ENCODE data around the gene ZBTB16.

Gene ZBTB16

DNA sequence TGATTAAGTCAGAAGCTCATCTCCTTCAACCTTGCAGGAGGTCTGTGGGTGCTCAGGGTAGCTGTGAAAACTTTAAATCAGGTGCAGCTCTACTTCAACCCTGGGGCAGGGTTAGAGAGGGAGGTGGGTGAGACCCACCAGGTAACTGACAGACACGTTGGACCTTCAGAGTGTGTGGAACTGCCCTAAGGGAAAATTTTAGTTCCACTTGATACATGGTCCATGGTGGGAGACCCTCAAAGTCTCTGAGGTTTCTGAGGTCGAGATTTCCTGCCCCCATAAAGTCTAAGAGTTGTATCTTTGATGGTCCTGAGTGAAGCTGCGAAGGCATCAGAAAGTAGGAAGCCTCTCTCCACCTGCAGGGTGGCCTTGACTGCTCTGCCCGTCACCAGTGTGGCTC is 212.8 kb downstream of the ZBTB16 start:
- no peak for DNase-seq

GRCh38 chr11:114273071-114273470 is 213.6 kb downstream of the ZBTB16 start:
- DNase-seq: no peak

DNA sequence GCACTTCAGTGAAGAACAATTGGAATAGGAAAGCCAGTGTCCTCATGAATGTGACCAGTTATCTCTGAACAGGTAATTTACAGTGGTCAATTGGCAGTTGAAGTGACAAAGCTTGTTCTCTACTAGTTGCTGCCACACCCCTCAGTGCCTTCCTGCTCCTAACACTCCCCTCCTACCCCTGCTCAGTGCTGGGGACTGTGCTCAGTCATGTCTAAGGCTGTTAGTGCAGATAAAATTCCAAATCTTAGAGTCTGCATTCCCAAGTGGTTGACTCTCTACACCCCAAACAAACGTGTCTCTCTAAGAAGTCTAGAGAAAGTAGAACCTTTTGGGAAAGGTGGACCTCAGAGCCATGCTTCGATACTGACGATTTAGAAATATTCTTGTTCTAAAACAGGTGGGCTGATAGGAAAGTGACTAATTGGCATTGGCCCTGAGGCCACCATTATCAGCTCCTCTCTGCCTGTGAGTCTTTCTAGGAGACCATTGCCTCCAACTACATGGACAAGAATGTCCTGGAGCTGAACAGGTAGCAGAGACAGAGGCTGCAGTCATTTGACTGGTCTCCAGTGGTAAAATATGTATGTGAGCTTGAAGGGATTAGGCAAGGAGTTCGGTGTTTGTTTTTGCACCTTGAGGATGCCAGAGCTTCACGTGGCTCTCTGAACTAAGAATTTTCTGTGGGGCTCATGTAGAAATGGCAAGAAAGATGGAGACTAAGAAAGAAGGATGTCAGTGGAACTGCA is 214.6 kb downstream of the ZBTB16 start:
- DNase-seq: no peak

- no peak for DNase-seq
Observed at GRCh38 chr11:114274637-114275036, 215.1 kb downstream of the ZBTB16 start.

DNA sequence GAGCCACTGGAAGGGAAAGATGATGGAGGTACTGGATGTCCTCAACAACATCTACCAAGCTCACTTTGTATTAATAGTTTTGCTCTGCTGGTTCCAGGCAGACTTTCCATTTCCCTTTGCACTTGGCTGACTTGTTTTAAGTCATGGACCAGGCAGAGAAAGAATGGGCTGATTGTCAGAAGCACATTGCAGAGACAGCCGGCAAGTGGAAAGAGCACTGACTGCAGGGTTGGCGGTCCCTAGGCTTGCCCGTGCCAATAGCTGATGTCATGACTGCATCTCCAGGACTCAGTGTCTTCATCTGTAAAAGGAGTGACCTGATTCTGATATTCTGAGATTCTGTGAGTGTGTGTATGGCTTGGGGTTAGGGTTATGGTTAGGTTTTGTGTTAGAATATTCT is 215.8 kb downstream of the ZBTB16 start:
- DNase-seq: no peak

DNA sequence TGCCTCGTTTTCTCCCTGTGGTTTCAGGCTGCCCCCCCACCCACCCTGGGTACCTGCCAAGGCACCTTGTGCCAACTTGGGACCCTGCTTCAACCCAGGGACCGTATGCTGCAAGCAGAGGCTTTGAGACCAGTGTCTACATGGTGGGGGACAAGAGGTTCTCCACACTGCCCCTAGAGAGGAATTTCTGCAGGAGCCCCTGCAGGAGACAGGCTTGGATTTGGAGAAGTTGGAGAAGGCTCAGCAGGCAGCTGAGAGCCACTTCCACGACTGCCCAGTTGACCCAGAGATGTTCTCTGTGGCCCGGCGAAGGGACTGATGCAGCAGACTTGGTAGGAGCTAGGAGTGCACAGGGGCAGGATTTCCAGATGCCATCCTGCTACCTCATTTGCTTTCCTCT is 216.6 kb downstream of the ZBTB16 start:
- no peak for DNase-seq

DNA sequence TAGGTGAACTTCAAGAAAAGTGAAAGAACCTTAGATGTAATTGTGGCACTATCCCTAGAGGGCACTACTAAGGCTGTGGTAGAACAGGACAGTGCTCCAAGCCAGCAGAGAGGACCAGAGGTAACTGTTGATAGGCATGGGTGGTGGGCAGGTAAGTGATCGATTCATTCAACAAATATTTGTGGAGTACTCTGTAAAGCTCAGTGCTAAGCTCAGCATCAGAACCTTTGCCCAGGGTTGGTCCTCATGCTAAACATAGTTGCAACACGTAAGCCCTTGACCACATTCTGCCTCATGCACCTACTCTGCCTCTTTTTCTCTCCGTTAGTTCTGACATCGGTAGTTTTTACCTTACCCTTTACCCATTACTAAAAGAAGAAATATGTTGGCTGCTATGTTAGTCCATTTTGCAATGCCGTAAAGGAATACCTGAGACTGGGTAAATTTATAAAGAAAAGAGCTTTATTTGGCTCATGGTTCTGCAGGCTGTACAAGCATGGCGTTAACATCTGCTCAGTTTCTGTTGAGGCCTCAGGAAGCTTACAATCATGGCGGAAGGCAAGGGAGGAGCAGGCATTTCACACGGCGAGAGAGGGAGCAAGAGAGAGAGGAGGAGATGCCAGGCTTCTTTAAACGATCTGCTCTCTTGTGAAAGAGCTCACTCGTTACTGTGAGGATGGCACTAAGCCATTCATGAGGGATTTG is 218.3 kb downstream of the ZBTB16 start:
- DNase-seq: no peak

GRCh38 chr11:114278342-114279065 is 219.0 kb downstream of the ZBTB16 start:
- no peak for DNase-seq

GRCh38 chr11:114279792-114280546 is 220.5 kb downstream of the ZBTB16 start:
- DNase-seq: no peak

DNA sequence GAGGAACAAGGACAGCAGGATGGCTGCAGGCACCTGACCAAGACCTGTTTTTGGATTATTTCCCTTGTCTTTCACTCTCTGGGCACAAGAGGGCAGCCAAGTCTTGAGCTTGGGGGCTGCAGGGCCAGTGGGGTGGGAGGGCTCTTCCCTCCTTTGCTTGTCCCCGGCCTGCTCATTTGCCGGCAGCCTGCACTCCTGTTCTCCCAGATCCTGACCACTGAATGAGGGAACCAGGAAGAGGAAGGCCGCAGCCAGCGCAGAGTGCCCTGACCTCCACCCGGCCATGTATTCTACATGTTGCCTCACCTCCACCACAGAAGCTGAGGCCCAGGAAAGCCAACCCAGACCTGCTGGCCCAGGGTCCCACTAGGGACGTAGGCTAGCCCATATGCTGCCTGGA is 221.2 kb downstream of the ZBTB16 start:
- peak; percentile 30 for DNase-seq

GRCh38 chr11:114281388-114281956 is 222.0 kb downstream of the ZBTB16 start:
- DNase-seq: no peak

DNA sequence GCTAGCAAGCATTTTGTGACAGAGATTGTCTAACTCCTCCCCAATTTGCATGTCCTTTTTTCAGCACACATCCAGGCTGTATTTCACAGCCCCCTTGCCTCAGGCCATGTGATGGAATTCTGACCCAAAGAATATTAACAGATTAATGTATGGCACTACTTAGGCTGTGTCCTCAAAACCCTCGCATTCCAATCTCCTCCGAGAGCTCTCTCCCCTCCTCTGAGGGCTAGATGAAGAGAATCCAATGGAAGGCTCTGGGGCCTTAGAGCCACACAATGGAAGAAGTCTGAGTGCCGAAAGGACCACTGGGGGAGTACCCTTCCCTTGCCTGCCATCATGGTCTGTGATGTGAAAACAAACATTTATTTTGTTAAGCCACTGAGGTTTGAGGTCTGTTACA is 223.0 kb downstream of the ZBTB16 start:
- no peak for DNase-seq

- DNase-seq: no peak
Observed at GRCh38 chr11:114283422-114283821, 223.9 kb downstream of the ZBTB16 start.

DNA sequence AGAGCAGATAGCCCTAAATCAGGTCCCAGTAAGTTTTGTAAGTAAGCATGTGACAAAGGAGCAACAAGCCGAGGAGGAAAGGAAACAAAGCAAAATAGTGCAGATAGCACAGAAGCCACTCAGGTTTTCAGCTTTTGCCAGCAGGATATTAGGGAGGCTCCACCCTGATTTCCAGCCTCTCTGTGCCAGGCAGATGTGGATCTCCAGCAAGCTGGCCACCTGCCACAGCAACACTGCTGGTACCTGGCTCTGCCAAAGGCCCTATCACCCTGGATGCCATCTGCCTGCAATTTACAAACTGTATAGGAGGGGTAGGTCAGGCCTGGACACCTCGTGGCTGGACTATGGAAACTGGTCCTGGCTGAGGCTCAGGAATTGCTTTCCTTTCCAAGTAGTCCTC is 224.5 kb downstream of the ZBTB16 start:
- no peak for DNase-seq

DNA sequence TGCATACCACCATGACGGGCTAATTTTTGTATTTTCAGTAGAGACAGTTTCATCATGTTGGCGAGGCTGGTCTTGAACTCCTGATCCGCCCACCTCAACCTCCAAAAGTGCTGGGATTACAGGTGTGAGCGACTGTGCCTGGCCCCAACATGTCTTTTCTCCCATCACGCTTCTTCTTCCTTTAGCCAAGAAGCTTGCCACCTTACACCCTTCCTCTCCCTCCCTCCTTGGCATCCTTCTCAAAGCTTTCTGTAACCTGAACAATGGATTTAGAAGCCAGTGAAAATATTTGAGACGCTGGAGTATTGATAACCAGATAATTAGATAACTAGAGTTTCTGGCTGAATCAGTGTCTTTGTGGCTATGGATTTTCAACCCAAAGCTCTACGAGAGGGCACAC is 225.4 kb downstream of the ZBTB16 start:
- DNase-seq: no peak

GRCh38 chr11:114285599-114285998 is 226.1 kb downstream of the ZBTB16 start:
- no peak for DNase-seq

DNA sequence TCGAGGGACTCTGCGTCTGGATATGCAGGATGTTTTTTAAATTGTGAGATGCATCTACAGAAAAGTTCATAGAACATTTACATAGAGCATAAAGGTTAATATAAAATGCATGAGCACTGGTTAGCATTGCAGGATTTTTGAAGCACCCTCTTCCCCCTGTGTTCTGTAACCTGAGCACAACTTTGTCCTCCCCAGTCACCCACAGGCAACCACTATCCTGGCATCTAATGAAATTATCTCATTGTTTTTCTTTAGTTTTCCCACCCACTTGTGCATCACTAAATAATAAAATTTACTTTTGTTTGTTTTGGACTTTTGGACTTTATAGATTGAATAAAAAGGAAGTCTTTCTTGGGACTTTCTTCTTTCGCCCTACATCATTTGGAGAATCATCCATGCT is 226.7 kb downstream of the ZBTB16 start:
- DNase-seq: no peak

DNA sequence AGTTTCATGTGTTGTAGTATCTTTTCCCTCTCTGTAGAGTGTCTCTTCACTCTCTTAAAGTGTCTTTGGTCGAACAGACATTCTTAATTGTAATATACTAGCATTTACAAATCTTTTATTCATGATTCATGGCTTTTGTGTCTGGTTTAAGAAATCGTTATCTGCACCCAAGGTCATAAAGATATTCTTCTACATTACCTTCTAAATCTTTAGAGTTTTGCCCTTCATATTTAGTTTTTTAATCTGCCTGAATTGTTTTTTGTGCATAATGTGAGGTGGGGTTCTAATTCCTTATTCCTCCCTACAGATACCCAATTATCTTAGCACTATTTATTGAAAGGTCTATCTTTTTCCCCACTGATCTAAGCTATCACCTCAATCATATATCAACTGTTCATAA is 227.6 kb downstream of the ZBTB16 start:
- no peak for DNase-seq

DNA sequence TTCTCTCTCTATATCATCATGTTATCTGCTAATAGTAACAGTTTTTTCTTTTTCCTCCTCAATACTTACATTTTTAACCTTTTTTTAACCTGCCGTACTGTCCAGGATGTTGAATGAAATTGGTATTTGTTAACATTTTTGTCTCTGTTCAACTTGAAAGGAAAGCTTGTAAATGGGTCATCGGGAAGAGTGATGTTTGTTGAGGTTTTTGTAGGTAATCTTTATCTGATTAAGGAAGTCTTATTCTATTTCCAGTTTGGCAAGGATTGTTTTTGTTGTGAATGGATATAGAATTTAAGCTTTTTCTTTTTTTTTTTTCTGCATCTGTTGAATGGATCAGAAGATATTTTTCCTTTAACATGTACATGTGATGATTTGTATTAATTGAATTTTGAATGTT is 228.6 kb downstream of the ZBTB16 start:
- DNase-seq: no peak

DNA sequence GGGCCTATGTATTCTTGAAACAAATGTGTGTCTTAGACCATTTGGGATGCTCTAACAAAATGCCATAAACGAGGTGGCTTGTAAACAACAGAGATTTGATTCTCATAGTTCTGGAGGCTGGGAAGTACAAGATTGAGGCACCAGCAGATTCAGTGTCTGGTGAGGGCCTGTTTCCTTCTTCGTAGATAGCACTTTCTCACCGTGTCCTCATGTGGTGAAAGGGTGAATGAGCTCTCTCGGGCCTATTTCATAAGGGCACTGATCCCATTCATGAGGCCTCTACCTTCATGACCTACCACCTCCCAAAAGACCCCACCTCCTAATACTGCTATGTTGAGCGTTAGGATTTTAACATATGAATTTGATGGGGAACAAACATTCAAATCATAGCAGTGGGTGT is 230.3 kb downstream of the ZBTB16 start:
- DNase-seq: no peak

GRCh38 chr11:114290503-114291235 is 231.2 kb downstream of the ZBTB16 start:
- no peak for DNase-seq

DNA sequence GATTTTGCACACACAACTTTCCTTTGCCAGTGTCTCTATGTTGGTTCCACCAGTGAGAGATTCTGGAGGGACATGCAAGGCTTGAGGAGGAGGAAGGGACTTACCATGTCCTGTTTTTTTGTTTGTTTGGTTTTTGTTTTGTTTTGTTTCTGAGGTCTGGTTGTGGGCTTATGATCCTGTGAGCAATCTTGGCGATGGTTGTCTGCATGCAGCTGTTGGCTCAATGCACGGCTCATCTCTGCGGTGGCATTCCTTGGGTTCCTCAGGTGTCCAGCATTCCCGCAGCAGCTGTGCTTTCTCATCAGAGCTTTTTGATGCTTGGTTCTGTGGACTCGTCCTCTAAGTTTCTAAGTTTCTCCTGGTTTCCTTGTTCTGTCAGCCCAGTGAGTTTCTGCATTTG is 231.9 kb downstream of the ZBTB16 start:
- DNase-seq: no peak

Measured in stimulated activated CD8-positive, alpha-beta memory T cell treated with anti-CD3 and anti-CD28 coated beads, Interleukin-4, amount 100 ng/mL, for 48 hours (primary cell).